ENCODE results near the gene ZNF75A.

GRCh38 chr16:3305109-3306068, at the start of gene ZNF75A, which contains the start of gene TIGD7:
- TF ChIP-seq, protein P1, sequence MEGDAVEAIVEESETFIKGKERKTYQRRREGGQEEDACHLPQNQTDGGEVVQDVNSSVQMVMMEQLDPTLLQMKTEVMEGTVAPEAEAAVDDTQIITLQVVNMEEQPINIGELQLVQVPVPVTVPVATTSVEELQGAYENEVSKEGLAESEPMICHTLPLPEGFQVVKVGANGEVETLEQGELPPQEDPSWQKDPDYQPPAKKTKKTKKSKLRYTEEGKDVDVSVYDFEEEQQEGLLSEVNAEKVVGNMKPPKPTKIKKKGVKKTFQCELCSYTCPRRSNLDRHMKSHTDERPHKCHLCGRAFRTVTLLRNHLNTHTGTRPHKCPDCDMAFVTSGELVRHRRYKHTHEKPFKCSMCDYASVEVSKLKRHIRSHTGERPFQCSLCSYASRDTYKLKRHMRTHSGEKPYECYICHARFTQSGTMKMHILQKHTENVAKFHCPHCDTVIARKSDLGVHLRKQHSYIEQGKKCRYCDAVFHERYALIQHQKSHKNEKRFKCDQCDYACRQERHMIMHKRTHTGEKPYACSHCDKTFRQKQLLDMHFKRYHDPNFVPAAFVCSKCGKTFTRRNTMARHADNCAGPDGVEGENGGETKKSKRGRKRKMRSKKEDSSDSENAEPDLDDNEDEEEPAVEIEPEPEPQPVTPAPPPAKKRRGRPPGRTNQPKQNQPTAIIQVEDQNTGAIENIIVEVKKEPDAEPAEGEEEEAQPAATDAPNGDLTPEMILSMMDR (IDR thresholded peaks at IDR 0.05) = no peak
- peak; percentile 94 for TF ChIP-seq POLR2AphosphoS5 (IDR thresholded peaks at IDR 0.05; ENCODE audit: low read depth, low read length)
- TF ChIP-seq SIN3A (IDR thresholded peaks at IDR 0.05; ENCODE audit: borderline replicate concordance, insufficient read depth, low read depth, low read length) = no peak; the same call in 1 of the 2 replicates

Measured in Panc1 (cell line).